NCI-H460 (cell line): ENCODE measurements around the gene BMAL2. TPM values are rescaled to one million over a fixed set of nuclear protein-coding genes. Genes with fewer than 3 reads are reported as not detected.

Experiments used
- DNase-seq: peaks from one replicate; pipeline ENCODE4 v3.0.0-alpha.2; 2016; ENCODE audit warnings: low read depth; ENCODE audit errors: extremely low read depth
- polyA plus RNA-seq: library from polyadenylated mRNA; depleted of rRNA; stranded (reverse); fragments of >200 nt; gene quantifications from 2 replicates; pipeline ENCODE4 v1.2.3, GENCODE V29; 2014; cell fraction: nucleus; rRNA removed
- total RNA-seq: library from RNA; depleted of rRNA; stranded (reverse); fragments of >200 nt; shearing (Covaris generic); gene quantifications from 2 replicates; pipeline ENCODE4 v1.2.3, GENCODE V29; 2014; rRNA removed

Gene BMAL2
- 10.4 and 10.9 TPM in 2 replicates for total RNA-seq
- 2.3 and 3.9 TPM in 2 replicates for polyA plus RNA-seq

GRCh38 chr12:27332714-27333402 lies at the start of gene BMAL2:
Gene BMAL2, plus strand, starts transcription at chr12:27332836. Its CDS starts 237 bp downstream, at chr12:27333073.
- DNase-seq = no peak

- DNase-seq = no peak
Observed at GRCh38 chr12:27284021-27284420, 48.6 kb upstream of the BMAL2 start.

GRCh38 chr12:27284751-27285150 lies 47.9 kb upstream of the BMAL2 start:
- no peak for DNase-seq

GRCh38 chr12:27285403-27285802 lies 47.2 kb upstream of the BMAL2 start:
- DNase-seq = no peak

GRCh38 chr12:27289414-27289813 lies 43.2 kb upstream of the BMAL2 start:
- DNase-seq = no peak

- DNase-seq = no peak
Observed at GRCh38 chr12:27290501-27291168, 42.0 kb upstream of the BMAL2 start.

GRCh38 chr12:27291862-27292261 lies 40.8 kb upstream of the BMAL2 start:
- no peak for DNase-seq

GRCh38 chr12:27292718-27293117 lies 39.9 kb upstream of the BMAL2 start:
- DNase-seq = no peak

- no peak for DNase-seq
Observed at GRCh38 chr12:27293463-27293862, 39.2 kb upstream of the BMAL2 start.

- no peak for DNase-seq
Observed at GRCh38 chr12:27296674-27297073, 36.0 kb upstream of the BMAL2 start.

- no peak for DNase-seq
Observed at GRCh38 chr12:27297566-27297965, 35.1 kb upstream of the BMAL2 start.

GRCh38 chr12:27299102-27299501 lies 33.5 kb upstream of the BMAL2 start:
- no peak for DNase-seq

GRCh38 chr12:27300226-27300625 lies 32.4 kb upstream of the BMAL2 start:
- no peak for DNase-seq

GRCh38 chr12:27303139-27304111 lies 29.2 kb upstream of the BMAL2 start:
- DNase-seq = peak; percentile 17

GRCh38 chr12:27304856-27305255 lies 27.8 kb upstream of the BMAL2 start:
- DNase-seq = no peak

- peak; percentile 9 for DNase-seq
Observed at GRCh38 chr12:27305673-27306456, 26.8 kb upstream of the BMAL2 start.

- no peak for DNase-seq
Observed at GRCh38 chr12:27309293-27309994, 23.2 kb upstream of the BMAL2 start.

- DNase-seq = no peak
Observed at GRCh38 chr12:27309995-27310315, 22.7 kb upstream of the BMAL2 start.

- DNase-seq = no peak
Observed at GRCh38 chr12:27316947-27317346, 15.7 kb upstream of the BMAL2 start.

- no peak for DNase-seq
Observed at GRCh38 chr12:27319409-27319808, 13.2 kb upstream of the BMAL2 start.
